Type B pancreatic cell (in vitro differentiated cells): ENCODE data around the gene KCNIP3. TPM values are rescaled to one million over a fixed set of nuclear protein-coding genes. Genes with fewer than 3 reads are reported as not detected.

Experiments used
- DNase-seq: peaks from one replicate; pipeline ENCODE4 v3.0.0; 2021; ENCODE audit warnings: mixed read lengths; ENCODE audit not compliant: unreplicated experiment; ENCODE audit errors: extremely low spot score
- H3K27ac Mint-ChIP-seq: 2 replicates; pipeline ENCODE4 v1.8.0; 2021; ENCODE audit warnings: mild to moderate bottlenecking, mixed read lengths
- H3K27me3 Mint-ChIP-seq: 2 replicates; pipeline ENCODE4 v1.8.0; 2021; ENCODE audit warnings: mixed read lengths
- H3K36me3 Mint-ChIP-seq: 2 replicates; pipeline ENCODE4 v1.8.0; 2021; ENCODE audit warnings: mixed read lengths
- H3K4me1 Mint-ChIP-seq: one replicate; pipeline ENCODE4 v1.8.0; 2021; ENCODE audit warnings: mixed read lengths; ENCODE audit not compliant: unreplicated experiment
- H3K4me3 Mint-ChIP-seq: 2 replicates; pipeline ENCODE4 v1.8.0; 2021; ENCODE audit warnings: mild to moderate bottlenecking, mixed read lengths
- H3K9me3 Mint-ChIP-seq: 2 replicates; pipeline ENCODE4 v1.8.0; 2021; ENCODE audit warnings: mixed read lengths
- CTCF ChIP-seq: fragments of 200-600 bp; sonication (generic); conservative IDR thresholded peaks from 2 replicates; pipeline ENCODE4 v1.5.0; 2021; ENCODE audit warnings: antibody characterized with exemption, mild to moderate bottlenecking
- total RNA-seq: library from RNA; stranded (reverse); gene quantifications from 2 replicates; pipeline ENCODE4 v1.2.1, GENCODE V29; 2021; ENCODE audit warnings: low replicate concordance

KCNIP3 gene
- total RNA-seq, 1 donor from 2014 or later: 5.3 TPM

DNA sequence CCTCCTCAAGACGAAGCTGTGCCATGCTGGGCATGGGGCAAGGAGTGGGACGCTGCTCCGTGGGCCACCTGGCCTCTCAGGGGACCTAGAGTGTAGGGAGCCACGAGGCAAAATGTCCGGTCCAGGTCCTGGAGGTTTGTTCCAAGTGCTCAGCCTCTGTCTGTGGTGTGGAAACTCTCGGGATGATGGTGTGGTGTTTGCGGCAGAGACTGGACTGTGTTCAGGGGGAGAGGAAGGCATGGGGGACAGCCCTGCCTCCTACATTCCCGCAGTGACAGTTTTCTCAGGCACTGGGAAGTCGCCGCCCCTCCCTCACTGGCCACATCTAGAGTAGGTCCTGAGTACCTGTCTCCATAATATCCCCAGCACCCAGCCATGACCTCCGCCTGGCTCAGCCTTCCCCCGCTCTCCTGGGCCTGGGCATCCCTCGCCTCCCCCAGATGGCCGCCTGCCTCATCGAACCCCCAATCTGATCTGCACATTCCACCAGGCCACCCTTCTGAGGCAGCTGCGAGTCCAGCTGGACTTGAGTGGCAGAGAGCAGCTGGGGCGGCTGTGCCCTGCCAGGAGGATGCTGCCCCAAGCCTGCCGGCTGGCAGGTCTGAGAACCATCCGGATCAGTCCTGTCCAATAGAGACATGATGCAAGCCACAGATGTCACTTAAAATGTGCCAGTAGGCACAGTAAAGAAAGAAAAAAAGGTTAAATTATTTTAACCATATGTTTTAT is 6.2 kb downstream of the KCNIP3 start:
- DNase-seq: no peak
- Mint-ChIP-seq H3K36me3 (no peaks in the 10 kb centered on the region), H3K4me3 (no peak overlapping the region), H3K27ac (peak overlapping the region; percentile 18), H3K9me3 (no peaks in the 10 kb centered on the region), H3K27me3 (peaks cover 3% of the 10 kb centered on the region), H3K4me1 (peaks cover 4% of the 10 kb centered on the region)
- no peak for TF ChIP-seq CTCF

GRCh38 chr2:95305380-95306061 is 8.4 kb downstream of the KCNIP3 start:
- Mint-ChIP-seq H3K4me1 (peaks cover 4% of the 10 kb centered on the region), H3K4me3 (no peak overlapping the region), H3K27me3 (peaks cover 3% of the 10 kb centered on the region), H3K27ac (no peak overlapping the region), H3K36me3 (no peaks in the 10 kb centered on the region), H3K9me3 (no peaks in the 10 kb centered on the region)
- TF ChIP-seq CTCF: no peak
- no peak for DNase-seq

DNA sequence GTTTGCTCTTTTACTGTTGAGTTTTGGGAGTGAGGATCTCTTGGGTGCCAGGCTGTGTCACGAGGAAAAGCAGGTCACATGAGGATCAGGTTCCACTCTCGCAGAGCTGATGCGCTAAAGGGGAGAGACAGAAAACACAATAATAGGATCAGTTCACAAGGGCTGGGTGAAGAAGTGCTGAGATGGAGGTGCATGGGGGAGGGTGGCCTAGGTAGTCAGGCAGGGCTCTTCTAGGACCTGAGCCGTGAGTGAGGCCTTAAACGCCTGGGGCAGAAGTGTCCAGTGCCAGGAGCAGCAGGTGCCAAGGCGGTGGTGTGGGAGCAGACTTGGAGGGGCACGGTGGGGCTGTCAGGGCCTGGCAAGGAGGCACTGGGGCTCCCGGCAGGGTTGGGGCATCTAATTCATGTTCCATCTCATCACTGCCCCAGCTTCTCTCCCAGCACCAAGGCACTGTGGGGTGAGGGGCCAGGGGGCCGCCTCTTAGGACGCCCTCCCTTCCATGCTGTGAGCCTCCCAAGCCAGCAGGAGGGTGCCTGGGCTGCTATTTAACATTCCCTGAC is 9.3 kb downstream of the KCNIP3 start:
- TF ChIP-seq CTCF: no peak
- H3K27ac Mint-ChIP-seq: peak overlapping the region; percentile 1
- peaks cover 3% of the 10 kb centered on the region for H3K27me3 Mint-ChIP-seq
- no peaks in the 10 kb centered on the region for H3K36me3 Mint-ChIP-seq
- no peak overlapping the region for H3K4me3 Mint-ChIP-seq
- no peak for DNase-seq
- H3K9me3 Mint-ChIP-seq: no peaks in the 10 kb centered on the region
- peaks cover 4% of the 10 kb centered on the region for H3K4me1 Mint-ChIP-seq

DNA sequence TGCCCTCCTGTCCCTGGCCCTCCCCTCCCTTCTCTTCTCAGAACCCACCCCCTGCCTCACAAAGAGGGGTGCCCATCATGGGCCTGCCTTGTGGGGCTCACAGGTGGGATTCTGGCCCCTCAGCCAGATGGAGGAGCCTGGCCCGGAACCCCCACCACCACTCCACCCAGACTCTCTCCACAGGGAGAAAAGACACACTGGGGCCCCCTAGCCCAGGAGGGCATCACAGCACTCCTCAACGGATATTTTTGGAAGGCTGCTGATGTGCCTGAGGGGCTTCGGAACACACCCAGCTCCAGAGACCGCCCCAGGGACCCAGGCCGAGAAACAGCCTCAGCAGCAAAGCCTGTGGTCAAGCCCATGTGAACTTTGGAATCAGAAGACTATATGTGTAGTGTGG is 9.9 kb downstream of the KCNIP3 start:
- Mint-ChIP-seq H3K27me3 (peaks cover 3% of the 10 kb centered on the region), H3K4me3 (no peak overlapping the region), H3K9me3 (no peaks in the 10 kb centered on the region), H3K27ac (no peak overlapping the region), H3K36me3 (no peaks in the 10 kb centered on the region), H3K4me1 (peaks cover 4% of the 10 kb centered on the region)
- no peak for DNase-seq
- TF ChIP-seq CTCF: no peak

GRCh38 chr2:95307878-95308277 is 10.7 kb downstream of the KCNIP3 start:
- no peak for TF ChIP-seq CTCF
- Mint-ChIP-seq H3K4me3 (no peak overlapping the region), H3K27ac (no peak overlapping the region), H3K9me3 (no peaks in the 10 kb centered on the region), H3K4me1 (peaks cover 4% of the 10 kb centered on the region), H3K36me3 (no peaks in the 10 kb centered on the region), H3K27me3 (peaks cover 3% of the 10 kb centered on the region)
- DNase-seq: no peak
